HG03342 (cell line): ENCODE data around the gene OXCT1.
"Not testable (repeated sequence)": the region's sequence is repeated elsewhere in the genome, so short reads cannot be mapped to it uniquely, and the experiment has no call there.

ENCODE experiments used
- ATAC-seq: cut with Tn5 transposase; IDR thresholded peaks from one replicate; pipeline ENCODE4 v1.9.1; 2021; ENCODE audit warnings: mild to moderate bottlenecking, moderate library complexity; ENCODE audit not compliant: unreplicated experiment

OXCT1 gene

GRCh38 chr5:41874512-41875060 lies 4.4 kb upstream of the OXCT1 start:
- ATAC-seq = no peak

GRCh38 chr5:41871852-41872251 lies 1.6 kb upstream of the OXCT1 start:
- no peak for ATAC-seq

- no peak for ATAC-seq
These were observed 413 bp upstream of the OXCT1 start for GRCh38 chr5:41870627-41871048.

GRCh38 chr5:41869151-41869723 lies 988 bp downstream of the OXCT1 start:
- ATAC-seq = no peak

GRCh38 chr5:41863871-41864486 lies 6.2 kb downstream of the OXCT1 start:
- ATAC-seq = peak; percentile 57

- no peak for ATAC-seq
These were observed 11.3 kb downstream of the OXCT1 start for GRCh38 chr5:41858890-41859289.

- ATAC-seq = no peak
These were observed 12.2 kb downstream of the OXCT1 start for GRCh38 chr5:41857989-41858388.

- peak; percentile 88 for ATAC-seq
These were observed 13.4 kb downstream of the OXCT1 start for GRCh38 chr5:41856644-41857491.

- no peak for ATAC-seq
These were observed 17.9 kb downstream of the OXCT1 start for GRCh38 chr5:41852293-41852692.

GRCh38 chr5:41851116-41851515 lies 19.1 kb downstream of the OXCT1 start:
- no peak for ATAC-seq

- ATAC-seq = no peak
These were observed 21.2 kb downstream of the OXCT1 start for GRCh38 chr5:41848983-41849382.

- not testable (repeated sequence) for ATAC-seq
These were observed 24.5 kb downstream of the OXCT1 start for GRCh38 chr5:41845751-41846150.

- no peak for ATAC-seq
These were observed 25.7 kb downstream of the OXCT1 start for GRCh38 chr5:41844502-41844901.

GRCh38 chr5:41843456-41844370 lies 26.5 kb downstream of the OXCT1 start:
- ATAC-seq = peak; percentile 51

- peak; percentile 91 for ATAC-seq
These were observed 27.4 kb downstream of the OXCT1 start for GRCh38 chr5:41842777-41843176.

- no peak for ATAC-seq
These were observed 28.9 kb downstream of the OXCT1 start for GRCh38 chr5:41841325-41841724.

- no peak for ATAC-seq
These were observed 30.0 kb downstream of the OXCT1 start for GRCh38 chr5:41840251-41840650.

- ATAC-seq = no peak
These were observed 32.4 kb downstream of the OXCT1 start for GRCh38 chr5:41837793-41838192.

- ATAC-seq = no peak
These were observed 34.6 kb downstream of the OXCT1 start for GRCh38 chr5:41835645-41836044.

- ATAC-seq = no peak
These were observed 35.7 kb downstream of the OXCT1 start for GRCh38 chr5:41834506-41834905.

GRCh38 chr5:41832430-41832829 lies 37.8 kb downstream of the OXCT1 start:
- ATAC-seq = no peak
